Upper lobe of right lung (tissue), 1 donor: ENCODE measurements around the gene RHBG. TPM values are rescaled to one million over a fixed set of nuclear protein-coding genes. Genes with fewer than 3 reads are reported as not detected.
"Not testable (repeated sequence)": the region's sequence is repeated elsewhere in the genome, so short reads cannot be mapped to it uniquely, and the experiment has no call there.

Source experiments
- ATAC-seq: fragments of 200-7000 bp; cut with Tn5 transposase; one replicate; pipeline ENCODE4 v1.9.1; 2020; ENCODE audit warnings: mild to moderate bottlenecking, moderate library complexity
- DNase-seq: peaks from one replicate; pipeline ENCODE4 v3.0.0-alpha.2; 2020
- H3K27ac ChIP-seq: fragments of 200-600 bp; one replicate; pipeline ENCODE4 v1.8.0; 2022
- H3K27me3 ChIP-seq: fragments of 200-600 bp; one replicate; pipeline ENCODE4 v1.8.0; 2022; ENCODE audit warnings: mild to moderate bottlenecking
- H3K36me3 ChIP-seq: fragments of 200-600 bp; one replicate; pipeline ENCODE4 v1.8.0; 2022
- H3K4me1 ChIP-seq: fragments of 200-600 bp; one replicate; pipeline ENCODE4 v1.8.0; 2022
- H3K4me3 ChIP-seq: fragments of 200-600 bp; one replicate; pipeline ENCODE4 v1.8.0; 2022; ENCODE audit warnings: mild to moderate bottlenecking
- H3K9me3 ChIP-seq: fragments of 200-600 bp; one replicate; pipeline ENCODE4 v1.8.0; 2022
- intact Hi-C: fragments of 100-400 bp; cut with DNase I; formaldehyde crosslinking; loops from one replicate; pipeline ENCODE4 v1.11.0; 2022
- total RNA-seq: library from RNA; stranded (reverse); fragmentation: NEBNext Ultra II Directional; extraction: Animal tissue kit (Norgen Biotek cat#: 25700); gene quantifications from one replicate; pipeline ENCODE4 v1.2.1, GENCODE V29; 2021
- TF ChIP-seq, protein P1 (sequence below): fragments of 200-600 bp; IDR thresholded peaks from one replicate; pipeline ENCODE4 v1.8.0; 2022; ENCODE audit warnings: antibody characterized with exemption
- donor health status: DM: no; HTN: yes; CAD: no; lungs with severe emphysema.

Gene RHBG
- total RNA-seq, 1 donor from 2014 or later: not detected

DNA sequence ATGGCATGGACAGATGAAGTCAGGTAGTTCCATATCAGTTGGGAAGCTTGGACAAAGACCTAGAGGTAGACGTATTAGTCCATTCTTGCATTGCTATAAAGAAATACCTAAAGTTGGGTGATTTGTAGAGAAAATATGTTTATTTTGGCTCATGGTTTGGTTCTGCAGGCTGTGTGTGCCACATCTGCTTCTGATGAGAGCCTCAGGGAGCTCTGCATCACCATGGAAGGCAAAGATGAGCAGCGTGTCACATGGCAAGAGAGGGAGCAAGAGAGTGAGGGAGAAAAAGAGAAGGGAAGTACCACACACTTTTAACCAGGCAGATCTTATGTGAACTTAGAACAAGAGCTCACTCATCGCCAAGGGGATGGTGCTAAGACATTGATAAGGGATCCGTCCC lies 21.7 kb upstream of the RHBG start:
- no peaks in the 10 kb centered on the region for H3K9me3 ChIP-seq
- no peaks in the 10 kb centered on the region for H3K36me3 ChIP-seq
- H3K27me3 ChIP-seq: no peaks in the 10 kb centered on the region
- ATAC-seq (no peak), DNase-seq (no peak)
- intact Hi-C loops: no loop called here
- TF ChIP-seq, protein P1, sequence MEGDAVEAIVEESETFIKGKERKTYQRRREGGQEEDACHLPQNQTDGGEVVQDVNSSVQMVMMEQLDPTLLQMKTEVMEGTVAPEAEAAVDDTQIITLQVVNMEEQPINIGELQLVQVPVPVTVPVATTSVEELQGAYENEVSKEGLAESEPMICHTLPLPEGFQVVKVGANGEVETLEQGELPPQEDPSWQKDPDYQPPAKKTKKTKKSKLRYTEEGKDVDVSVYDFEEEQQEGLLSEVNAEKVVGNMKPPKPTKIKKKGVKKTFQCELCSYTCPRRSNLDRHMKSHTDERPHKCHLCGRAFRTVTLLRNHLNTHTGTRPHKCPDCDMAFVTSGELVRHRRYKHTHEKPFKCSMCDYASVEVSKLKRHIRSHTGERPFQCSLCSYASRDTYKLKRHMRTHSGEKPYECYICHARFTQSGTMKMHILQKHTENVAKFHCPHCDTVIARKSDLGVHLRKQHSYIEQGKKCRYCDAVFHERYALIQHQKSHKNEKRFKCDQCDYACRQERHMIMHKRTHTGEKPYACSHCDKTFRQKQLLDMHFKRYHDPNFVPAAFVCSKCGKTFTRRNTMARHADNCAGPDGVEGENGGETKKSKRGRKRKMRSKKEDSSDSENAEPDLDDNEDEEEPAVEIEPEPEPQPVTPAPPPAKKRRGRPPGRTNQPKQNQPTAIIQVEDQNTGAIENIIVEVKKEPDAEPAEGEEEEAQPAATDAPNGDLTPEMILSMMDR: no peak
- no peaks in the 10 kb centered on the region for H3K4me1 ChIP-seq
- no peak overlapping the region for H3K4me3 ChIP-seq
- H3K27ac ChIP-seq: no peak overlapping the region

DNA sequence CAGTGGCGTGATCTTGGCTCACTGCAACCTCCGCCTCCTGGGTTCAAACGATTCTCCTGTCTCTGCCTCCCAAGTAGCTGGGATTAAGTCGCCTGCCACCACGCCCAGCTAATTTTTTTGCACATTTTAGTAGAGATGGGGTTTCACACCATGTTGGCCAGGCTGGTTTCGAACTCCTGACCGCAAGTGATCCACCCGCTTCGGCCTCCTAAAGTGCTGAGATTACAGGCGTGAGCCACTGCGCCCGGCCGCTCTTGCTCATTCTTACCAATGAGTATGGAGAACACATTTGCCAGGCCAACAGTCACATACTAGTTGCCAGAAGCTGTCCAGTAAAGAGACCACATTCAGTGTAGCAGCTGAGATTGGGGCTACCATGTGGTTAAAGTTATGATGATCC lies 16.5 kb upstream of the RHBG start:
- H3K4me1 ChIP-seq, H3K36me3 ChIP-seq, intact Hi-C loops, H3K9me3 ChIP-seq, ATAC-seq, DNase-seq, H3K4me3 ChIP-seq, H3K27ac ChIP-seq: not testable (repeated sequence)
- H3K27me3 ChIP-seq: peaks cover 11% of the 10 kb centered on the region

DNA sequence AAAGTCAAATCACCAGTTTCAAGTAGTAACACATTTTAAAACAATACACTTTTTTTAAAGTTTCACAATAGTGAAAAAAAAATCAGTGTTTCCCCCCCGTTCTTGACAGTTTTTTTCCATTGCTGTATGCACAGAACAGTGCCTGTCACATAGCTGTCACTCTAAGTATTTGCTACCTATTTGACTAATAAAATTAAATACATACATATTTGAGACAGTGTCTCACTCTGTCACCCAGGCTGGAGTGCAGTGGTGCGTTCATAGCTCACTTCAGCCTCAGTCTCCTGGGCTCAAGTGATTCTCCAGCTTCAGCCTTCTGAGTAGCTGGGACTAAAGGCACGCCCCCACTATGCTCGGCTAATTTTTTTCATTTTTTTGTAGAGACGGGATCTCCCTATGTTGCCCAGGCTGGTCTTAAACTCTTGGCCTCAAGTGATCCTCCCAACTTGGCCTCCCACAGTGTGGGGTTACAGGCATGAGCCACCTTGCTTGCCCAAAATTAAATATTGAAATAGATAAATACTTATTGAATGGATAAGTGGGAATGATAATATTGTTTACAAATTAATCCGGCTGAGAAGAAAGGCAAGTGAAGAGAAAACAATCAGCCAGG lies 12.6 kb upstream of the RHBG start:
- H3K36me3 ChIP-seq: no peaks in the 10 kb centered on the region
- H3K27me3 ChIP-seq: peaks cover 11% of the 10 kb centered on the region
- no peak overlapping the region for H3K27ac ChIP-seq
- ATAC-seq (no peak), DNase-seq (no peak)
- H3K4me3 ChIP-seq: no peak overlapping the region
- TF ChIP-seq, protein P1: no peak
- no peaks in the 10 kb centered on the region for H3K4me1 ChIP-seq
- H3K9me3 ChIP-seq: no peaks in the 10 kb centered on the region
- intact Hi-C loops: no loop called here

DNA sequence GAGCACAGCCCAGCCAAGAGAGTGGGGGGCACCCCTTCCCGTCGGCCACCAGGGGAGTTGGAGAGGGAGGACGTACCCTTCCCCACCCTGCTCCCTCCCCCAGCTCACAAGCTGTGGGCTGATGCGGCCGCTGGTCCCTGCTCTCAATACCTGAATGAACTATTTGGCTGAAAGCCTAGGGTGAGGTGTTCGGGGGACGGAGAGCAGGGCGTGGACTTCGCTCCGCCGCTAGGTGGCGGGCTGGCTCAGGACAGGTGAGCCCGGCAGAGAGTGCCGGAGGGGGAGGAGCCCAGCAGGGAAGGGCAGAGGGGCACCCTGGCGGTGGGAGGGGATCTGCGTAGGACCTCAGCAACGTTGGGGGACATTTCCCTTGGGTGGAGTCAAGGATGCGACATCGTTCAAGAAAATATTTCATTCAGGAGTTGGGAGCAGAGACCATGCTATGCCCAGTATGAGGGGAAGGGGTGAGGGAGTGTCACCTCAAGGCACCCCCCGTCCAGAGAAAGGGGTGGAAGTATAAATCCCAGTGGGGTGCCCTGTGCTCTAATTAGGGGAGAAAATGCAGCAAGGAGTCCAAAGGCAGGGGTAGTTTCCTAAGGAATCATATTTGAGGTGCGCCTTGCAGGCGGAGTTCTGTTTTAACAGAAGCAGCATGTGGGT lies 12.0 kb upstream of the RHBG start:
- Histone ChIP-seq H3K36me3 (no peaks in the 10 kb centered on the region), H3K27ac (no peak overlapping the region), H3K9me3 (no peaks in the 10 kb centered on the region), H3K4me1 (no peaks in the 10 kb centered on the region), H3K27me3 (peaks cover 11% of the 10 kb centered on the region), H3K4me3 (no peak overlapping the region)
- DNase-seq (peak; percentile 84), ATAC-seq (peak; percentile 95)
- intact Hi-C loops: no loop called here
- TF ChIP-seq, protein P1: peak; percentile 54

DNA sequence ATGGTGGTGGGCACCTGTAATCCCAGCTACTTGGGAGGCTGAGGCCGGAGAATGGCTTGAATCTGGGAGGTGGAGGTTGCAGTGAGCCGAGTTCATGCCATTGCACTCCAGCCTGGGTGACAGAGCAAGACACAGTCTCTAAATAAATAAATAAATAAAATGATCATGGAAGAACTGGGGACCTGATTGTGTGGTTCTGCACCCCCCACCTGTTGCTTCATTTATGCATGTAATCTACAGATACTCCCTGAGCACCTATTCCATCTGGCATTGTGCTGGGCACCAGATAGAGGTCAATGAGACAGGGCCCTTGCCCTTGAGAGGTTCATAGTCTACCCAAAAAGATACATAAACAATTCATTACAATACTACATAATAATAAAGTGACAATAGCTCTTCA lies 11.0 kb upstream of the RHBG start:
- H3K27me3 ChIP-seq: peaks cover 11% of the 10 kb centered on the region
- intact Hi-C loops: no loop called here
- DNase-seq: no peak

DNA sequence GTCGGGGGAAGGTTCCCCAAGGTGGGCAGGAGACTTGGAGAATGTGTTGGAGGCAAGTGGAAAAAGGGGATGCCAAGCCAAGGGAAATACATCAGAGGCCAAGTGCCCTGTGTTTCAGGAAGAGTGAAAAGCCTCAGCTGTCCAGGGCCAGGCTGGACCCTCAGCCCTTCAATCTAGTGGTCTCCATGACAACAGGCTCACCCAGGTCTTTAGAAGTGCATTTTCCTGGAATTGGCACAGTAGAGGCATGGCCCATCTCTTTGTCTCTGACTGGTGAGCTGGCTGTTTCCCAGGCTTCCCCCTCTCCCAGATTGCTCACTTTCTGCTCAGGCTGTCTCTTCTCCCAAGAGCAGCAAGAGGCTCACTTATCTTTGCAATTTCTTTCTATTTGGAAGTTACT lies 10.4 kb upstream of the RHBG start:
- intact Hi-C loops: no loop called here
- Histone ChIP-seq H3K4me1 (no peaks in the 10 kb centered on the region), H3K27ac (no peak overlapping the region), H3K4me3 (no peak overlapping the region), H3K27me3 (peaks cover 11% of the 10 kb centered on the region), H3K9me3 (no peaks in the 10 kb centered on the region), H3K36me3 (no peaks in the 10 kb centered on the region)
- ATAC-seq (no peak), DNase-seq (no peak)
- TF ChIP-seq, protein P1: no peak

More for the DNA sequence above, 11.0 kb upstream of the RHBG start:
- TF ChIP-seq, protein P1: no peak
- Histone ChIP-seq H3K9me3 (no peaks in the 10 kb centered on the region), H3K36me3 (no peaks in the 10 kb centered on the region), H3K27ac (no peak overlapping the region), H3K4me1 (no peaks in the 10 kb centered on the region), H3K4me3 (no peak overlapping the region)
- no peak for ATAC-seq
